Osteoblast (primary cell): Measurements from ENCODE around the gene KRT35. TPM values are rescaled to one million over a fixed set of nuclear protein-coding genes. Genes with fewer than 3 reads are reported as not detected.

Source experiments
- DNase-seq: peaks from one replicate; pipeline ENCODE4 v3.0.0; 2011; ENCODE audit warnings: low spot score, mixed read lengths; ENCODE audit not compliant: insufficient read length; ENCODE audit errors: missing footprints
- H2AFZ ChIP-seq: 2 replicates; pipeline ENCODE4 v1.6.0; 2011; ENCODE audit warnings: mild to moderate bottlenecking, low read length
- H3K27ac ChIP-seq: 2 replicates; pipeline ENCODE4 v1.5.1; 2011; ENCODE audit warnings: mild to moderate bottlenecking, low read depth, low read length, moderate library complexity
- H3K27me3 ChIP-seq: 2 replicates; pipeline ENCODE4 v1.6.0; 2012; ENCODE audit warnings: mild to moderate bottlenecking, control low read depth, inconsistent platforms, low read length, moderate library complexity; ENCODE audit not compliant: insufficient read depth
- H3K36me3 ChIP-seq: 2 replicates; pipeline ENCODE4 v1.5.1; 2011; ENCODE audit warnings: mild to moderate bottlenecking, low read length, control low read depth, moderate library complexity; ENCODE audit not compliant: insufficient read depth
- H3K4me1 ChIP-seq: 2 replicates; pipeline ENCODE4 v1.5.1; 2011; ENCODE audit warnings: mild to moderate bottlenecking, low read length, control low read depth, moderate library complexity; ENCODE audit not compliant: insufficient read depth
- H3K4me2 ChIP-seq: 2 replicates; pipeline ENCODE4 v1.6.0; 2011; ENCODE audit warnings: mild to moderate bottlenecking, low read length; ENCODE audit not compliant: insufficient read depth
- H3K4me3 ChIP-seq: fragments of 200-600 bp; sonication (generic); 3 replicates; pipeline ENCODE4 v1.5.1; 2012; ENCODE audit warnings: mild to moderate bottlenecking, low read length, inconsistent platforms; ENCODE audit not compliant: insufficient read depth
- H3K79me2 ChIP-seq: 2 replicates; pipeline ENCODE4 v1.6.0; 2012; ENCODE audit warnings: mild to moderate bottlenecking, low read length, control low read depth, inconsistent platforms; ENCODE audit not compliant: insufficient read depth
- H3K9me3 ChIP-seq: 2 replicates; pipeline ENCODE4 v1.5.1; 2011; ENCODE audit warnings: low read depth, low read length, control low read depth
- H4K20me1 ChIP-seq: 2 replicates; pipeline ENCODE4 v1.6.0; 2012; ENCODE audit warnings: mild to moderate bottlenecking, low read length, control low read depth; ENCODE audit not compliant: insufficient read depth
- CTCF ChIP-seq: IDR thresholded peaks from 2 replicates; pipeline ENCODE4 v1.5.1; 2011; ENCODE audit warnings: mild to moderate bottlenecking, low read depth, low read length, moderate library complexity; ENCODE audit errors: extremely low read depth
- total RNA-seq: library from RNA; depleted of rRNA; stranded (reverse); fragments of >200 nt; gene quantifications from 2 replicates; pipeline ENCODE4 v1.2.3, GENCODE V29; 2012

The KRT35 gene
- total RNA-seq, 1 donor = not detected

DNA sequence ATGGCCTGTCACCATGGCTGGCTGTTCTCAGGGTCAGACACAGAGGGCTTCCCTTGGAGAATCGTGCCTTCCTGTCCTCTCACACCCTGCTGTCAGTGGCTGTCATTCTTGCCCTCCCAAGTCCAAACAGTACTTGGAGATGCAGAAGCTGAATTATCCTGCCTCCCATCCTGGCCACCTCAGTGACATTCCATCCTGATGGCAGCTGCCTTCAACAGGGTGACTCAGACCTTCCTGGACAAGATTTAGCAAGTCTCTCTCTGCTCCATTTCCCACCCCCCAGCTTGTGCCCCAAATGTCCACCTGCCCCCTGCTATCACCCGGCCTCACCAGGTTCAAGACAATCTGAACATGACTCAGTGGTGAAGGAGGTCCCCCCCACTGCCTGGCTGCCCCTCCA, 13.6 kb upstream of the KRT35 start:
- no peaks in the 10 kb centered on the region for H3K36me3 ChIP-seq
- peak overlapping the region; percentile 24 for H3K27ac ChIP-seq
- H4K20me1 ChIP-seq = no peaks in the 10 kb centered on the region
- no peaks in the 10 kb centered on the region for H3K9me3 ChIP-seq
- H3K4me2 ChIP-seq = no peak overlapping the region
- no peak for DNase-seq
- H3K27me3 ChIP-seq = no peaks in the 10 kb centered on the region
- H2AFZ ChIP-seq = peak overlapping the region; percentile 31
- no peak for TF ChIP-seq CTCF
- H3K4me3 ChIP-seq = no peak overlapping the region
- peaks cover 16% of the 10 kb centered on the region for H3K4me1 ChIP-seq
- no peaks in the 10 kb centered on the region for H3K79me2 ChIP-seq

DNA sequence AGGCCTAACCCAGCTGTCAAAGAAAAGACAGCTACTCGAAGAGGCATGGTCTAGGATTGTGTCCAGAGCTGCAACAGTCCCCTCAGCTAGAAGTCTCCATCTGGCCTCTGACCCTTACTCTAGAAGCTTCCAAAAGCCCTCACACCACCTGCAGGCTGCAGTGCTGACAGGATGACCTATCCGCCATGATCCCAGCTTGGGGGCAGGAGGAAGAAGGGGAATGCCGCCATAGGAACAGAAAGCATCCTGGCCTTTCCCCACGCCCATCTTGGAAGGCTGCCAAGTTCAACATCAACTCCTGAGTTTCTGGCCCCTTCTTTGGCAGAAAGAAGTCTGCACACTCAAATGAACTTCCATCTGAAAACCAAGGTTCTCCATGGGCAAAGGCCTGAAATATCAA, 11.8 kb upstream of the KRT35 start:
- no peak for DNase-seq
- Histone ChIP-seq H4K20me1 (no peaks in the 10 kb centered on the region), H3K36me3 (no peaks in the 10 kb centered on the region), H3K27ac (no peak overlapping the region), H2AFZ (no peak overlapping the region), H3K9me3 (no peaks in the 10 kb centered on the region), H3K79me2 (no peaks in the 10 kb centered on the region), H3K4me2 (no peak overlapping the region), H3K4me1 (peaks cover 12% of the 10 kb centered on the region), H3K27me3 (no peaks in the 10 kb centered on the region), H3K4me3 (no peak overlapping the region)
- TF ChIP-seq CTCF = no peak

DNA sequence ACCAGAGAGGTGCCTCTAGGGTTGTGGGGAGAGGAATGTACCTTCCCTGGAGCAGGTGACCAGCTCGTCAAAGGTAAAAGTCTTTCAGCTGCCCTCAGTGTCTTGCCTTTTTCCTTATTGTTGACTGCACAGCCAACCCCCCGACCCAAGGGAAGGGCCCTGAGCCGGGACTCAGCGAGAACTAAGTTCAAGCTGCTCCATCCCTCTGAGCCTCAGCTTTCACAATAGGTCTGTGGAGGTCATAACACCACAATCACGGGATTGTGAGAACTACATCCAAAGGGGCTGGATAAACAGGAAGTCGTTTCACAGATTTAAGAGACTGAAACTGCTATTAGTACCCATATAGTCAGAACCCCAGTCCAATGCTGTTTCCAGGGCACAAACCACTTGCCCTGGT, 11.4 kb upstream of the KRT35 start:
- peaks cover 12% of the 10 kb centered on the region for H3K4me1 ChIP-seq
- H3K4me3 ChIP-seq = no peak overlapping the region
- H3K79me2 ChIP-seq = no peaks in the 10 kb centered on the region
- H3K4me2 ChIP-seq = no peak overlapping the region
- no peak overlapping the region for H3K27ac ChIP-seq
- H3K36me3 ChIP-seq = no peaks in the 10 kb centered on the region
- H2AFZ ChIP-seq = no peak overlapping the region
- no peak for TF ChIP-seq CTCF
- H3K27me3 ChIP-seq = no peaks in the 10 kb centered on the region
- H4K20me1 ChIP-seq = no peaks in the 10 kb centered on the region
- no peaks in the 10 kb centered on the region for H3K9me3 ChIP-seq
- DNase-seq = no peak

GRCh38 chr17:41491476-41491875, 10.5 kb upstream of the KRT35 start:
- no peak overlapping the region for H2AFZ ChIP-seq
- TF ChIP-seq CTCF = no peak
- no peak overlapping the region for H3K27ac ChIP-seq
- peaks cover 7% of the 10 kb centered on the region for H3K4me1 ChIP-seq
- no peaks in the 10 kb centered on the region for H3K9me3 ChIP-seq
- no peaks in the 10 kb centered on the region for H3K27me3 ChIP-seq
- no peak for DNase-seq
- H3K4me2 ChIP-seq = no peak overlapping the region
- H3K36me3 ChIP-seq = no peaks in the 10 kb centered on the region
- no peaks in the 10 kb centered on the region for H4K20me1 ChIP-seq
- H3K79me2 ChIP-seq = no peaks in the 10 kb centered on the region
- H3K4me3 ChIP-seq = no peak overlapping the region
